BLaER1 treated with 17β-estradiol and CSF1 and Interleukin-3, amounts not matched to agents 10 nM and 100 nM (cell line): ENCODE data around the gene CLDN4.
"Not testable (repeated sequence)": the region's sequence is repeated elsewhere in the genome, so short reads cannot be mapped to it uniquely, and the experiment has no call there.

ENCODE experiments used
- H3K27ac ChIP-seq, 11 experiments: shearing (Covaris generic); formaldehyde crosslinking; 2 replicates each; pipeline ENCODE4 v1.8.1; 2022
- H3K27me3 ChIP-seq, 11 experiments: shearing (Covaris generic); formaldehyde crosslinking; 2 replicates each; pipeline ENCODE4 v1.8.1; 2022
- H3K36me3 ChIP-seq, 11 experiments: shearing (Covaris generic); formaldehyde crosslinking; 2 replicates each; pipeline ENCODE4 v1.8.1; 2022
- H3K4me1 ChIP-seq, 10 experiments: shearing (Covaris generic); formaldehyde crosslinking; 2 replicates each; pipeline ENCODE4 v1.8.1; 2022
- H3K4me2 ChIP-seq, 11 experiments: shearing (Covaris generic); formaldehyde crosslinking; 2 replicates each; pipeline ENCODE4 v1.8.1; 2022
- H3K4me3 ChIP-seq, 10 experiments: shearing (Covaris generic); formaldehyde crosslinking; 2 replicates each; pipeline ENCODE4 v1.8.1; 2022
- H3K9ac ChIP-seq, 11 experiments: shearing (Covaris generic); formaldehyde crosslinking; 2 replicates each; pipeline ENCODE4 v1.8.1; 2022
- H3K9me3 ChIP-seq, 11 experiments: shearing (Covaris generic); formaldehyde crosslinking; replicated peaks in 1 of 11; 2 replicates each; pipeline ENCODE4 v1.8.1; 2022
- H4K20me1 ChIP-seq, 11 experiments: shearing (Covaris generic); formaldehyde crosslinking; 2 replicates each; pipeline ENCODE4 v1.8.1; 2022
- Cebpa-rat ChIP-seq, 11 experiments: shearing (Covaris generic); IDR thresholded peaks; 2 replicates each; pipeline ENCODE4 v1.8.1; 2022

CLDN4 gene

GRCh38 chr7:73801577-73801976 is 29.2 kb upstream of the CLDN4 start:
- Histone ChIP-seq H3K4me3 (no peak overlapping the region), H3K4me2 (no peak overlapping the region), H3K36me3 (no peaks in the 10 kb centered on the region), H3K27me3 (no peaks in the 10 kb centered on the region), H3K9ac (no peak overlapping the region), H4K20me1 (no peaks in the 10 kb centered on the region; a peak in 1 of 22 replicates), H3K9me3 (peaks cover 0 to 12% (median 3%) of the 10 kb centered on the region in 11 experiments; a peak in 4 of 22 replicates), H3K4me1 (peaks cover 0 to 5% (median 0%) of the 10 kb centered on the region in 10 experiments; a peak in 2 of 20 replicates), H3K27ac (no peak overlapping the region)
- no peak for TF ChIP-seq Cebpa-rat (IDR thresholded peaks at IDR 0.05)

GRCh38 chr7:73802459-73802858 is 28.3 kb upstream of the CLDN4 start:
- Histone ChIP-seq H3K4me1 (peaks cover 0 to 5% (median 0%) of the 10 kb centered on the region in 10 experiments; a peak in 2 of 20 replicates), H4K20me1 (no peaks in the 10 kb centered on the region; a peak in 1 of 22 replicates), H3K9me3 (peaks cover 0 to 8% (median 0%) of the 10 kb centered on the region in 11 experiments; a peak in 3 of 22 replicates), H3K27ac (no peak overlapping the region), H3K9ac (no peak overlapping the region), H3K36me3 (no peaks in the 10 kb centered on the region), H3K4me3 (no peak overlapping the region), H3K4me2 (no peak overlapping the region), H3K27me3 (no peaks in the 10 kb centered on the region)
- TF ChIP-seq Cebpa-rat (IDR thresholded peaks at IDR 0.05), result no peak

- no peak overlapping the region for H3K27ac ChIP-seq
- peaks cover 0 to 1% (median 0%) of the 10 kb centered on the region in 10 experiments; a peak in 3 of 20 replicates for H3K4me1 ChIP-seq
- peaks cover 16 to 26% (median 22%) of the 10 kb centered on the region in 11 experiments for H3K9me3 ChIP-seq
- H3K4me3 ChIP-seq, result no peak overlapping the region
- TF ChIP-seq Cebpa-rat (IDR thresholded peaks at IDR 0.05), result no peak
- H3K9ac ChIP-seq, result no peak overlapping the region
- no peak overlapping the region for H3K4me2 ChIP-seq
- H3K27me3 ChIP-seq, result no peaks in the 10 kb centered on the region
- H3K36me3 ChIP-seq, result no peaks in the 10 kb centered on the region
- H4K20me1 ChIP-seq, result no peaks in the 10 kb centered on the region
These were observed 21.3 kb upstream of the CLDN4 start for GRCh38 chr7:73809467-73809951.

- no peaks in the 10 kb centered on the region for H3K27me3 ChIP-seq
- H3K4me1 ChIP-seq, result peaks cover 0 to 13% (median 4%) of the 10 kb centered on the region in 10 experiments; a peak in 10 of 20 replicates
- H3K9ac ChIP-seq, result no peak overlapping the region
- no peaks in the 10 kb centered on the region for H4K20me1 ChIP-seq
- no peak overlapping the region for H3K4me2 ChIP-seq
- no peak overlapping the region for H3K27ac ChIP-seq
- no peak overlapping the region for H3K4me3 ChIP-seq
- no peaks in the 10 kb centered on the region for H3K36me3 ChIP-seq
- peaks cover 16 to 26% (median 22%) of the 10 kb centered on the region in 11 experiments for H3K9me3 ChIP-seq
- no peak for TF ChIP-seq Cebpa-rat (IDR thresholded peaks at IDR 0.05)
These were observed 19.8 kb upstream of the CLDN4 start for GRCh38 chr7:73810998-73811360.

- Histone ChIP-seq H3K4me1 (peaks cover 0 to 13% (median 4%) of the 10 kb centered on the region in 10 experiments; a peak in 10 of 20 replicates), H3K4me2 (no peak overlapping the region), H3K36me3 (no peaks in the 10 kb centered on the region), H3K9ac (no peak overlapping the region), H3K27ac (no peak overlapping the region), H3K27me3 (no peaks in the 10 kb centered on the region), H4K20me1 (no peaks in the 10 kb centered on the region), H3K4me3 (no peak overlapping the region), H3K9me3 (peaks cover 16 to 26% (median 22%) of the 10 kb centered on the region in 11 experiments)
- no peak for TF ChIP-seq Cebpa-rat (IDR thresholded peaks at IDR 0.05)
These were observed 19.0 kb upstream of the CLDN4 start for GRCh38 chr7:73811760-73812168.

GRCh38 chr7:73812996-73813395 is 17.8 kb upstream of the CLDN4 start:
- Histone ChIP-seq H3K27me3 (no peaks in the 10 kb centered on the region), H4K20me1 (no peaks in the 10 kb centered on the region), H3K9ac (no peak overlapping the region), H3K4me2 (no peak overlapping the region), H3K9me3 (peaks cover 16 to 26% (median 22%) of the 10 kb centered on the region in 11 experiments), H3K36me3 (no peaks in the 10 kb centered on the region), H3K27ac (no peak overlapping the region), H3K4me1 (peaks cover 0 to 13% (median 4%) of the 10 kb centered on the region in 10 experiments; a peak in 10 of 20 replicates), H3K4me3 (no peak overlapping the region)
- TF ChIP-seq Cebpa-rat (IDR thresholded peaks at IDR 0.05), result no peak

- Histone ChIP-seq H3K4me2 (no peak overlapping the region), H3K4me1 (peaks cover 0 to 13% (median 5%) of the 10 kb centered on the region in 10 experiments; a peak in 10 of 20 replicates), H3K4me3 (no peak overlapping the region), H3K27ac (no peak overlapping the region), H3K9me3 (peaks cover 16 to 26% (median 22%) of the 10 kb centered on the region in 11 experiments), H4K20me1 (no peaks in the 10 kb centered on the region), H3K36me3 (no peaks in the 10 kb centered on the region), H3K9ac (no peak overlapping the region), H3K27me3 (no peaks in the 10 kb centered on the region)
- no peak for TF ChIP-seq Cebpa-rat (IDR thresholded peaks at IDR 0.05)
These were observed 15.4 kb upstream of the CLDN4 start for GRCh38 chr7:73815436-73815835.

GRCh38 chr7:73817121-73817520 is 13.7 kb upstream of the CLDN4 start:
- peaks cover 16 to 22% (median 20%) of the 10 kb centered on the region in 11 experiments for H3K9me3 ChIP-seq
- H4K20me1 ChIP-seq, result no peaks in the 10 kb centered on the region
- H3K4me2 ChIP-seq, result no peak overlapping the region
- no peaks in the 10 kb centered on the region for H3K27me3 ChIP-seq
- H3K9ac ChIP-seq, result no peak overlapping the region
- no peak overlapping the region for H3K27ac ChIP-seq
- H3K4me3 ChIP-seq, result no peak overlapping the region
- no peak for TF ChIP-seq Cebpa-rat (IDR thresholded peaks at IDR 0.05)
- H3K4me1 ChIP-seq, result peaks cover under 1 to 22% (median 9%) of the 10 kb centered on the region in 10 experiments; a peak in 12 of 20 replicates
- no peaks in the 10 kb centered on the region for H3K36me3 ChIP-seq

GRCh38 chr7:73820013-73820412 is 10.8 kb upstream of the CLDN4 start:
- Histone ChIP-seq H3K27me3 (no peaks in the 10 kb centered on the region), H3K36me3 (no peaks in the 10 kb centered on the region), H4K20me1 (no peaks in the 10 kb centered on the region), H3K4me3 (no peak overlapping the region), H3K4me1 (peaks cover 6 to 22% (median 13%) of the 10 kb centered on the region in 10 experiments; a peak in 15 of 20 replicates), H3K27ac (no peak overlapping the region), H3K9ac (no peak overlapping the region), H3K9me3 (no peaks in the 10 kb centered on the region), H3K4me2 (no peak overlapping the region)
- no peak for TF ChIP-seq Cebpa-rat (IDR thresholded peaks at IDR 0.05)

GRCh38 chr7:73821597-73822285 is 9.1 kb upstream of the CLDN4 start:
- Histone ChIP-seq H3K4me1 (peaks cover 10 to 31% (median 21%) of the 10 kb centered on the region in 10 experiments), H3K4me2 (peak overlapping the region in 6 of 11 experiments; percentile 12 to 30 (median 17); a peak in 8 of 22 replicates)
- not testable (repeated sequence) for H3K9ac ChIP-seq, H3K36me3 ChIP-seq, H4K20me1 ChIP-seq, H3K27me3 ChIP-seq, H3K4me3 ChIP-seq, H3K9me3 ChIP-seq, H3K27ac ChIP-seq
